Measurements from ENCODE around the gene CARMIL1. TPM values are rescaled to one million over a fixed set of nuclear protein-coding genes. Genes with fewer than 3 reads are reported as not detected.

CARMIL1 gene
- polyA plus RNA-seq, 1 of the 3 experiments (the other 2 are of a cell fraction) = 1.7 TPM

DNA sequence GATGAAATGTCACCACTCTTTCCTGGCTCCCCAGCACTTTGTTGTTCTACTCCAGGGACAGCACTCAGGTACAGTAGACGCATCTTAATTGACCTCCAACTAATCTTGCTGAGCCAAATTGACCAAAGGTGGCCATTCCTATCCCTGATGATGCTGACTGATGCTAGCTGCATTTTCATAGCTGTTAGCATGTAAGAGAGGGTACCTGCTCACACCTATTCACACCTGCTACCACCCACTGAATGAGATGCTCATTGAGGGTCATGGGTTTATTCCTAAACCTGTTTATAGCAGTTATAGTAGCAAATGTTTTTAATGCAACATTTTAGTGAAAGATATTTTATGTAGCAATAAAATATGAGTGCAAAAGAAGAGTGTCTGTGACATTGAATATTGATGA is 145.1 kb downstream of the CARMIL1 start (continued):
- TF ChIP-seq FOXJ3 (CRISPR knock-in tag; IDR thresholded peaks at IDR 0.05) (no peak), FOXM1 (IDR thresholded peaks at IDR 0.05; ENCODE audit: low read depth) (no peak), EZH2phosphoT487 (IDR thresholded peaks at IDR 0.05; ENCODE audit: borderline replicate concordance, low read depth) (no peak), RCOR1 (IDR thresholded peaks at IDR 0.05; ENCODE audit: low read length) (no peak), SIN3A (IDR thresholded peaks at IDR 0.05; ENCODE audit: borderline replicate concordance, low read depth, low read length) (no peak), TCF12 (IDR thresholded peaks at IDR 0.05) (no peak)

DNA sequence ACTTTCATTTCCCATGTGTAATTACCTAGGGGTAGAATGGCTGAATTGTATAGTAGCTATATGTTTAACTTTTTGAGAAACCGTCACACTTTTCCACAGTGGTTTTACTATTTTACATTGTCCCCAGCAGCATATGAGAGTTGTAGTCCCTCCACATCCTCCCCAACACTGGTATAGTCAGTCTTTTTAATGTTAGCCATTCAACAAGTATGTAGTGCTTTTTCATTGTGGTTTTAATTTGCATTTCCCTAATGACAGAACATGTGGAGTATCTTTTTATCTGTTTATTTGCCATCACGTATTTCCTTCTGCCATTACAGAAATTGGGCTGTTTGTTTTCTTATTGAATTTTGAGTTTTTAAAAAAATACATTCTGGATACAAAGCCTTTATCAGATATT is 148.4 kb downstream of the CARMIL1 start:
- no peak for DNase-seq
- WGBS (ENCODE audit: low lambda C conversion rate) = 60% methylated on average over 2 of the region's 2 CpGs
- no peaks in the 10 kb centered on the region for H3K9me3 ChIP-seq
- H3K4me3 ChIP-seq (ENCODE audit: low read depth in 2 of 2, low read length in 1 of 2) = no peak overlapping the region
- no peak overlapping the region for H3K27ac ChIP-seq (ENCODE audit: low read depth in 2 of 2, low read length in 1 of 2)
- H3K4me2 ChIP-seq = no peak overlapping the region
- no peaks in the 10 kb centered on the region for H3F3A ChIP-seq (replicated peaks; ENCODE audit: insufficient read depth)
- no peaks in the 10 kb centered on the region for H3K79me2 ChIP-seq (ENCODE audit: insufficient read depth)
- H3K27me3 ChIP-seq (ENCODE audit: insufficient read depth) = no peaks in the 10 kb centered on the region
- no peaks in the 10 kb centered on the region for H4K20me1 ChIP-seq (ENCODE audit: insufficient read depth)
- POLR2A ChIA-PET = no interaction called here
- no peak overlapping the region for H2AFZ ChIP-seq (ENCODE audit: low read depth)
- CTCF ChIA-PET = interaction anchor here (0.6 to 1.0 kb wide), 2 partner anchors 13 to 24 kb away, joined by 3 to 4 read pairs; no protein-coding TSS in a partner anchor
- H3K9ac ChIP-seq = no peak overlapping the region
- no peaks in the 10 kb centered on the region; a peak in 1 of 4 replicates for H3K4me1 ChIP-seq (ENCODE audit: control insufficient read depth in 1 of 2, insufficient read depth in 2 of 2, low read depth in 1 of 2, low read length in 1 of 2)
- no peaks in the 10 kb centered on the region for H3K36me3 ChIP-seq (replicated peaks in 1 of 2; ENCODE audit: control insufficient read depth in 1 of 2, insufficient read depth in 2 of 2, low read length in 1 of 2)
- no peak for TF ChIP-seq TCF12 (IDR thresholded peaks at IDR 0.05)
- no peak for TF ChIP-seq REST (IDR thresholded peaks at IDR 0.05; ENCODE audit: low read depth, low read length)
- TF ChIP-seq RAD21 (IDR thresholded peaks at IDR 0.05; ENCODE audit: low read length) = no peak
- TF ChIP-seq NRF1 (IDR thresholded peaks at IDR 0.05; ENCODE audit: low read depth, low read length) = no peak
- TF ChIP-seq ELF1 (IDR thresholded peaks at IDR 0.05) = no peak
- TF ChIP-seq, protein P1, sequence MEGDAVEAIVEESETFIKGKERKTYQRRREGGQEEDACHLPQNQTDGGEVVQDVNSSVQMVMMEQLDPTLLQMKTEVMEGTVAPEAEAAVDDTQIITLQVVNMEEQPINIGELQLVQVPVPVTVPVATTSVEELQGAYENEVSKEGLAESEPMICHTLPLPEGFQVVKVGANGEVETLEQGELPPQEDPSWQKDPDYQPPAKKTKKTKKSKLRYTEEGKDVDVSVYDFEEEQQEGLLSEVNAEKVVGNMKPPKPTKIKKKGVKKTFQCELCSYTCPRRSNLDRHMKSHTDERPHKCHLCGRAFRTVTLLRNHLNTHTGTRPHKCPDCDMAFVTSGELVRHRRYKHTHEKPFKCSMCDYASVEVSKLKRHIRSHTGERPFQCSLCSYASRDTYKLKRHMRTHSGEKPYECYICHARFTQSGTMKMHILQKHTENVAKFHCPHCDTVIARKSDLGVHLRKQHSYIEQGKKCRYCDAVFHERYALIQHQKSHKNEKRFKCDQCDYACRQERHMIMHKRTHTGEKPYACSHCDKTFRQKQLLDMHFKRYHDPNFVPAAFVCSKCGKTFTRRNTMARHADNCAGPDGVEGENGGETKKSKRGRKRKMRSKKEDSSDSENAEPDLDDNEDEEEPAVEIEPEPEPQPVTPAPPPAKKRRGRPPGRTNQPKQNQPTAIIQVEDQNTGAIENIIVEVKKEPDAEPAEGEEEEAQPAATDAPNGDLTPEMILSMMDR (IDR thresholded peaks at IDR 0.05) = no peak
- TF ChIP-seq, protein P2, sequence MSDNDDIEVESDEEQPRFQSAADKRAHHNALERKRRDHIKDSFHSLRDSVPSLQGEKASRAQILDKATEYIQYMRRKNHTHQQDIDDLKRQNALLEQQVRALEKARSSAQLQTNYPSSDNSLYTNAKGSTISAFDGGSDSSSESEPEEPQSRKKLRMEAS (IDR thresholded peaks at IDR 0.05; ENCODE audit: low read depth) = no peak
- TF ChIP-seq MEF2A (IDR thresholded peaks at IDR 0.05; ENCODE audit: borderline replicate concordance, low read depth) = no peak
- TF ChIP-seq RFX5 (IDR thresholded peaks at IDR 0.05; ENCODE audit: low read length) = no peak
- no peak for TF ChIP-seq NFIC (IDR thresholded peaks at IDR 0.05; ENCODE audit: borderline replicate concordance)
- no peak for TF ChIP-seq JUND (IDR thresholded peaks at IDR 0.05)
- no peaks in the 10 kb centered on the region for H3K9me2 ChIP-seq
